Kidney epithelial cell (primary cell): ENCODE measurements around the gene TNFRSF21. TPM values are rescaled to one million over a fixed set of nuclear protein-coding genes. Genes with fewer than 3 reads are reported as not detected.
A peak's percentile ranks its signal among the peaks of the same experiment; 100 is the strongest.

ENCODE experiments used
- DNase-seq: peaks from one replicate; pipeline ENCODE4 v3.0.0-alpha.2; 2010; ENCODE audit warnings: low read depth
- H3K27me3 ChIP-seq: 2 replicates; pipeline ENCODE4 v1.6.0; 2011; ENCODE audit warnings: low read length; ENCODE audit not compliant: control insufficient read depth, insufficient read depth
- H3K36me3 ChIP-seq: 2 replicates; pipeline ENCODE4 v1.5.1; 2011; ENCODE audit warnings: low read length; ENCODE audit not compliant: control insufficient read depth, insufficient read depth
- H3K4me3 ChIP-seq: 2 replicates; pipeline ENCODE4 v1.5.1; 2011; ENCODE audit warnings: low read depth, mild to moderate bottlenecking, control low read depth, low read length
- CTCF ChIP-seq: IDR thresholded peaks from 2 replicates; pipeline ENCODE4 v1.5.1; 2011; ENCODE audit warnings: mild to moderate bottlenecking, moderate library complexity, low read length, control low read depth, inconsistent platforms; ENCODE audit not compliant: insufficient read depth, poor library complexity, severe bottlenecking
- total RNA-seq: library from RNA; depleted of rRNA; stranded (reverse); fragments of >200 nt; gene quantifications from 2 replicates; pipeline ENCODE4 v1.2.3, GENCODE V29; 2015

The TNFRSF21 gene
- total RNA-seq, 1 donor from 2014 or later: 54.6 TPM

GRCh38 chr6:47307362-47308197, 2.1 kb downstream of the TNFRSF21 start:
- Histone ChIP-seq H3K36me3 (no peaks in the 10 kb centered on the region), H3K27me3 (no peaks in the 10 kb centered on the region), H3K4me3 (peak overlapping the region; percentile 74)
- no peak for TF ChIP-seq CTCF
- DNase-seq: no peak

GRCh38 chr6:47306887-47307286, 2.8 kb downstream of the TNFRSF21 start:
- TF ChIP-seq CTCF: no peak
- H3K27me3 ChIP-seq: no peaks in the 10 kb centered on the region
- DNase-seq: peak; percentile 19
- H3K36me3 ChIP-seq: no peaks in the 10 kb centered on the region
- H3K4me3 ChIP-seq: no peak overlapping the region

DNA sequence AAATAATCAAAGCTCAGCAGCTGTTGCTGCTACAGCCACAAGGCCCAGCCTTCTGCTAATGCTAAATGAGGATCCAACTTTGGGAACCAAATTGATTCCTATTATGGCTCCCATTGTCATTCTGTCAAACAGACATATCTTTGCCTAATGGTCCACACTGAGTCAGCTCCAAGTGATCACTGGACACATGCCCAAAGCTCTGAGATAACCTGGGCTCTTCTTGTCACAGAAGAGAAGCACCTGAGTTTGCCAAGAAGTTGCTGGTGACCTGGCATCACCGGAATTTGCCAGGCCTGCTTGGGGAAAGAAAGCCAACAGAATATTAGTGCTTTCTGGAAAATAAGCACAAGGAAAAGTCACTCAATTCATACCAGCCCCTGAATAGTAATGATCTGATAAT, 5.8 kb downstream of the TNFRSF21 start:
- TF ChIP-seq CTCF: no peak
- Histone ChIP-seq H3K4me3 (no peak overlapping the region), H3K36me3 (no peaks in the 10 kb centered on the region), H3K27me3 (no peaks in the 10 kb centered on the region)
- DNase-seq: no peak

GRCh38 chr6:47303342-47303741, 6.4 kb downstream of the TNFRSF21 start:
- no peaks in the 10 kb centered on the region for H3K27me3 ChIP-seq
- TF ChIP-seq CTCF: no peak
- H3K4me3 ChIP-seq: no peak overlapping the region
- DNase-seq: no peak
- H3K36me3 ChIP-seq: no peaks in the 10 kb centered on the region

- TF ChIP-seq CTCF: no peak
- H3K27me3 ChIP-seq: no peaks in the 10 kb centered on the region
- H3K4me3 ChIP-seq: no peak overlapping the region
- DNase-seq: no peak
- no peaks in the 10 kb centered on the region for H3K36me3 ChIP-seq
Observed at GRCh38 chr6:47302043-47302442, 7.7 kb downstream of the TNFRSF21 start.

GRCh38 chr6:47301441-47301840, 8.3 kb downstream of the TNFRSF21 start:
- no peak for TF ChIP-seq CTCF
- no peaks in the 10 kb centered on the region for H3K27me3 ChIP-seq

More at GRCh38 chr6:47301441-47301840, 8.3 kb downstream of the TNFRSF21 start:
- Histone ChIP-seq H3K36me3 (no peaks in the 10 kb centered on the region), H3K4me3 (no peak overlapping the region)
- DNase-seq: no peak
